ENCODE results near the gene TPH2.
A peak's percentile ranks its signal among the peaks of the same experiment; 100 is the strongest.

The TPH2 gene

DNA sequence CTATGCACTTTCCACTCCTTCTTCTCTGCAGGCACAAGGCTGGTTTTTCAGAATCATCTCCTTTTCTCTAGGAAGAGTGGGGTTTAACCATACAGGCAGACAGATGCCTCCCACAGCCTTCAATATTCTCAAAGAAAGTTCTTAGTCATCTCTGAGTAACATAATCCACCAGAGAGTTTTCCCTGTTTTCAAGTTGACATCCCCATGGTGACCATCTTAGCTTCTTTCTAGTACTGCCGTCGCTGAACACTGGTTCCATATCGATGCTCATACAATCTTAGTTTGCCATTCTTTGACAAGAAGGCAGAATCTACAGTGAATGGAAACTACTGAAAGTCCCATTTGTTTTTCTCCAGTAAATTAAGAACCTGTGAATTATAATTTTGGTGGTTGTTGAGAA lies 28.6 kb downstream of the TPH2 start:
- DNase-seq, result no peak

GRCh38 chr12:71969330-71969729 lies 30.7 kb downstream of the TPH2 start:
- no peak for DNase-seq

- DNase-seq, result no peak
Measured at GRCh38 chr12:71970031-71970430, 31.4 kb downstream of the TPH2 start.

DNA sequence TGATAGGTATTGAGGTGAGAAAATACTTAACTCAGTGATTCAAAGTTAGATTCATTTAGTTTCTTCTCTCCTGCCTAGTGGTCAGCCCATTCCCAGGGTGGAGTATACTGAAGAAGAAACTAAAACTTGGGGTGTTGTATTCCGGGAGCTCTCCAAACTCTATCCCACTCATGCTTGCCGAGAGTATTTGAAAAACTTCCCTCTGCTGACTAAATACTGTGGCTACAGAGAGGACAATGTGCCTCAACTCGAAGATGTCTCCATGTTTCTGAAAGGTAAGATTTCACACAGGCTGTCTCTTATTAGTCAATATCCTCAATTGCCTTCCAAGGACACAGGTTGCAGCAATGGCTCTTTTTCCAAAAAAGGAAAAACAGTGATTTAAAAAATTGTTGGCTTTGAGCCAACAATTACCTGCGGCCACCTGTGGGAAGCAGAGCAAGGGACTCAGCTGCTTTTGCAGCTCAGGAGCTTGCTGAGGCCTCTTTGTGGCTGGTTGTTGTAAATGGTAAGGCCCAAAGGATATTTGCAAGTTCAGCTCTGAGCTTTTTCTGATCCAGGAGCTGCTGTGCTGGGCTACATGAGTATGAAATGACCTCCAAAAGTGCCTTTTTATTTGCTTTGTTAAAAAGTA lies 33.9 kb downstream of the TPH2 start:
- no peak for DNase-seq

DNA sequence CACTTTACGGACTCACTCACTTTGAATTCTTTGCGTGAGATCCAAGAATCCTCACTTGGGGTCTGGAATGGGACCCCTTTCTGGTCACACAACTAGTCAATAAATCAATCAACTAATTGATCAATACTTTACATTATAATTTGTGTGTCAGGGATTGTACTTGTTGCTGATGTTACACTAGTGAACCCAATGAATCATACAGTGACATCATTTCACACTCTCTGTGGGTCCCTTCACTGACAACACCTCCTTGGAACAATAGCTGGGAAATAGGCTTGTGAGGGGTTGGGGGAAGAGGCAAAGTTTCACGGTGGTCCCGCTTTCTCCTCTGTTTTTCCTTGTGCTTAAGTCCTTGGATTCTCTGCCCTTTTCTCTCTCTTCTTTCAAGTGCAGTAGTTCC lies 35.0 kb downstream of the TPH2 start:
- DNase-seq, result no peak

GRCh38 chr12:71980538-71980937 lies 41.9 kb downstream of the TPH2 start:
- DNase-seq, result no peak

DNA sequence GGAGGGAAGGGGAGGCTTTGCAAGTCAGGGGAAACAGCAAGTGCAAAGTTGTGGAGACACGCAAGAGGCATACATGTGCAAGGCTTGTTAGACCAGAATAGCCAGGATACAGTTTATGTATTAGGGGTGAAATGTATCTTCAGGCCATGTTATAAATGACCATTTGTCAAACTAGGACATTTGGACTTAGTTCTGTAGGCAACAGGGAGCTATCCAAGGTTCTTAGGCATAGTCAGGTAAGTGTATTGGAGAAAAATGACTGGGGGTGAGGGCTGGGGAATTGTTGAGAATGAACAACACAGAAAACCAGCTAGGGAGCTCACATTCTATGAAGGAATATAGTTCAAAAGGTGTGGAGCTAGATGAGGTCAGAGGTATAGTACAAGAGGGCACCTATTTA lies 42.5 kb downstream of the TPH2 start:
- DNase-seq, result no peak

- DNase-seq, result no peak
Measured at GRCh38 chr12:71994715-71995114, 56.1 kb downstream of the TPH2 start.

DNA sequence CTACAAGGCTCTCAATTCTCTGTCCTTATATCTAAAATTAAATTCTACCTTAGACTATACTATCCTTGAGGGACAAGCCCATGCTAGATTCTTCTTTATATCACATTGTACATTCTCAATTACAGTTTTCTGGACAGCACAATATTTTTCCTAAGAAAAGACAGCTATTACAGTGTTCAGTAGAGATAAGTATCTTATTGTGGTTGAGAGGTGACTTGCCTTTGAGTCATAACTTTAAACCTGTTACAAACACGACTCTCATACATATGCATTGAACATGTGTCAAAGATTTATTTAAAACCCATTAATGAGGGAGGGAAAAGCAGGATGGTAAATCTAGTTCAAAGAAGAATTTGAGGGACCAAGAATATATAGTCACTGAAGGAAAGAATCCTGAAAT lies 61.1 kb downstream of the TPH2 start:
- no peak for DNase-seq

DNA sequence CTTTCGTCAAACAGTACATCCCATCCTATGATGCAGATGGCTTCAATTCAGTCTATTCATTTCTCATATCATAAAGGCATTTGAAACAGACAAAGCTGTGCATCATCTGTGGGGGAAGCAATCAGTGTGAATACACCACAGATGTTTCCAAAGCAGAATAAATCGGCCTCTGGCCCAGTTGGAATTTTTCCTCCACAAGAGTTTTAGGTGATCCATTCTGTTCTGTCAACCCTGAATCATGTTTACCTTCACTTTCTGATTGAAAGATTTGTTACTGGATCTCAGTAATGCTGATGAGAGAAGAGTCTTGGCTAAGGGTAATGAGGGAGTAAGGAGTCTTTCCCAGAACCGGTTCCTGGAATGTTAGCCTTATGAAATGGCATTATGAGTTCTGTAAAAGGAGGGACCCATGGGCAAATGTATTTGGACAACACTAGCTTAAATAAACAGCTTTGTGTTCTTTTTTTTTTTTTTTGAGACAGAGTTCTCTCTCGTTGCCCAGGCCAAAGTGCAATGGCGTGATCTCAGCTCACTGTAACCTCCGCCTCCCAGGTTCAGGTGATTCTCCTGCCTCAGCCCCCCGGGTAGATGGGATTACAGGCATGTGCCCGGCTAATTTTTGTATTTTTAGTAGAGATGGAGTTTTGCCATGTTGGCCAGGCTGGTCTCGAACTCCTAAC lies 62.5 kb downstream of the TPH2 start:
- no peak for DNase-seq

GRCh38 chr12:72006766-72007165 lies 68.1 kb downstream of the TPH2 start:
- no peak for DNase-seq

DNA sequence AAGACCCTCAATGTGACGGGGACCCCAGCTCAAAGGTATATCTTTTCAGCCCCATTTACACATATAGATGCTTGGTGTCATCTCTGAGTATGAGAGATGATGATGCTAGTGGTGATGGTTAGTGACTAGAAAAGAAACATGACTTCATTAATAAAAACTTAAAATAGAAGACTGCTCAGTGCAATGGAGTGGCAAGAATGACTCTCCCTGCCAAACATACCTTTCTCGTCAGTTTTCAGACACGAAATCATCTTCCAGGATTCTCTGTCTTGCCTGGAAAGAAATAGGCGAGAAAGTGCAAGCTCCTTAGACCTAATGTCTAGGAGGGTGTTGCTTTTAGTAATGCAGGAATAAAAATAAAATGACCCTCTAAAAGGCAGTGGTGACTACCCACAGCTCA lies 71.7 kb downstream of the TPH2 start:
- DNase-seq, result no peak

- no peak for DNase-seq
Measured at GRCh38 chr12:72011374-72011773, 72.7 kb downstream of the TPH2 start.

GRCh38 chr12:72012874-72013273 lies 74.2 kb downstream of the TPH2 start:
- DNase-seq, result no peak

DNA sequence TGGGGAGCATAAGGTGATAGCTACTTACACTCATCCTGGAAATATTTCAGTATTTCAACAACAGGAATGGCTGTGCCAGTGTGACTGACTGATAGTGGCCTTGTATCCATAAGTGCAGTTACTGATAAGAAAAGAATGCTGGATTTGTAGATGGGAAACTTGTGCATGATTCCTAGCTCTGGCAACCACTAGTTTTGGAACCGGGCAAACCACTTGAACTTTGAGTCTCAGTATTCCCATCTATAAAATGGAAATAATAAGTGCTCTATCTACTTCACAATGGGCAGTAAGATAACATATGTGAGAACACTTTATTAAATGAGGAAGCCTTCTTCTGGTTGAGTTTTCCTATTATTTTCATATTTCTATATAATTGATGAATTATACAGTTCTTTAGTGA lies 77.2 kb downstream of the TPH2 start:
- DNase-seq, result no peak

- DNase-seq, result peak; percentile 77
Measured at GRCh38 chr12:72017054-72017651, 78.5 kb downstream of the TPH2 start.

- DNase-seq, result no peak
Measured at GRCh38 chr12:72018036-72018435, 79.4 kb downstream of the TPH2 start.

DNA sequence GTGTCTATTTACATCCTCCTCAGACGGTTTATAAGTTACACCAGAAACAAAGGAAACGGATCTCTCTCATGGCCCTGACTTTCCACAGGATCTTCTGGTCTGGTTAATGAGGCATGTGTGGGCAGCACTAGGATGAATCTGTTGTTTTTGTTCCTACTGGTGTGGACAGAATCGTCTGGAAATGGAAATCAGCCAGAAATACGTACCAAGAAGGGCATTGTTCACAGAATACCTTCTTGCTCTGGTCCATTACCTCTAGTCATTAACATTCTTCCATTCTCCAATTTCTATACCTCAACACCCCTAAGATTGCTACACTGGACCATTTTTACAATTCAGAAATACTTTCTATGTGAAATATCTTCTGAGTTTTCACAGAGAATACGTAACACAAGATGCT lies 86.0 kb downstream of the TPH2 start:
- no peak for DNase-seq

- no peak for DNase-seq
Measured at GRCh38 chr12:72025524-72025923, 86.9 kb downstream of the TPH2 start.

GRCh38 chr12:72028966-72029365 lies 90.3 kb downstream of the TPH2 start:
- DNase-seq, result no peak

- DNase-seq, result no peak
Measured at GRCh38 chr12:72030277-72030676, 91.6 kb downstream of the TPH2 start.

DNA sequence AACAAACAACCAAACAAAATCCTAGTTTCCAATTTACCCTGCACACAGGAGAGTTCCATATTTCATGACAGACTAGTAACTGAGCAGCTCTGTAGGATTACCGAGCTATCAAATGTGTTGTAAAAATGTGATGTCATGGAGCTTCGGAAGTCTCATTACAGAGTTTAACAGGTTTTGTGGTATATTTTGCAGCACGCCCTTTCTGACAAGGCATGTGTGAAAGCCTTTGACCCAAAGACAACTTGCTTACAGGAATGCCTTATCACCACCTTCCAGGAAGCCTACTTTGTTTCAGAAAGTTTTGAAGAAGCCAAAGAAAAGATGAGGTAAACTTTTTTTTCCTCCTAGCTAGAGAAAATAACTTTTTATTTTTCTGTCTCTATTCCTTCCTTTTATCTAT lies 92.4 kb downstream of the TPH2 start:
- DNase-seq, result no peak

DNA sequence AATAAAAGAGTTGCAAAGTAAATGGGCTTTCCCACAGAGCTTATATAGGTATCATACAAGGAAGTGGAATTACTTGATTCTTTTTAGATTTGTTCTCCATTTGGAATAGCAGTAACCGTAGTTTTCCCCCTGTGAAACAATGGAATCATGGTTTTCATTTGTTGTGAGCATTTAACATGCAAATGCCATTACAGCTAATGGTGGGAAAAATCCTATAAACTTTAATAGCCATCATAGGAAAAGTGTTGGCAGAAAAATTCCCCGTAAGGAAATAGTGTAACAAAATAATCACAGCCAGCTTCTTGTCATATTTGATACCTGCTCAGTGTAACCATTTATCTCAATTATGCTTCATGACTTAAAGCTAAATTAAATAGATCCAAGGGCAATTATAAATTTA lies 95.3 kb downstream of the TPH2 start:
- DNase-seq, result no peak

DNA sequence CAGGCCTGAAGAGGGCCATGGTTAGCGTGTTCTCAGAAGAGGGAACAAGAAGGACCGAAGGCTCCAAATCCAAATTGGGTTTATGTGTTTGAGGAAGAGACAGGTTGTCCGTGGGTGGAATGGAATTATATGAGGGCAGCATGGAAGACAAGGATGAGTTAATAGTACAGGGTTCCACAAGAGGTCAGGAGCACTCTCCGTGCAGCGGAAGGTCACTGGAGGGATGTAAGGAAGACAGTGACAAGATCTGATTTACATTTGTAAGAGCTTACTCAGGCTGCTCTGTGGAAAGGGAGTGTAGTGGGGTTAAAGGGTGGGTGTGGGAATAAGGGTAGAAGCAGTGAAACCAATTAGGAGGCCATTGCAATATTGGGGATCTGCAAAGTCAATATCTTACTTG lies 97.0 kb downstream of the TPH2 start:
- no peak for DNase-seq

GRCh38 chr12:72036393-72036792 lies 97.7 kb downstream of the TPH2 start:
- no peak for DNase-seq

Data from activated CD8-positive, alpha-beta memory T cell treated with anti-CD3 and anti-CD28 coated beads for 24 hours (primary cell).